ENCODE results near the gene TM9SF2.

The TM9SF2 gene

GRCh38 chr13:99577934-99578917 is 77.0 kb downstream of the TM9SF2 start:
- Mint-ChIP-seq H3K27me3 (ENCODE audit: low read depth) (peaks cover 4% of the 10 kb centered on the region), H3K4me1 (no peaks in the 10 kb centered on the region), H3K27ac (no peak overlapping the region)

DNA sequence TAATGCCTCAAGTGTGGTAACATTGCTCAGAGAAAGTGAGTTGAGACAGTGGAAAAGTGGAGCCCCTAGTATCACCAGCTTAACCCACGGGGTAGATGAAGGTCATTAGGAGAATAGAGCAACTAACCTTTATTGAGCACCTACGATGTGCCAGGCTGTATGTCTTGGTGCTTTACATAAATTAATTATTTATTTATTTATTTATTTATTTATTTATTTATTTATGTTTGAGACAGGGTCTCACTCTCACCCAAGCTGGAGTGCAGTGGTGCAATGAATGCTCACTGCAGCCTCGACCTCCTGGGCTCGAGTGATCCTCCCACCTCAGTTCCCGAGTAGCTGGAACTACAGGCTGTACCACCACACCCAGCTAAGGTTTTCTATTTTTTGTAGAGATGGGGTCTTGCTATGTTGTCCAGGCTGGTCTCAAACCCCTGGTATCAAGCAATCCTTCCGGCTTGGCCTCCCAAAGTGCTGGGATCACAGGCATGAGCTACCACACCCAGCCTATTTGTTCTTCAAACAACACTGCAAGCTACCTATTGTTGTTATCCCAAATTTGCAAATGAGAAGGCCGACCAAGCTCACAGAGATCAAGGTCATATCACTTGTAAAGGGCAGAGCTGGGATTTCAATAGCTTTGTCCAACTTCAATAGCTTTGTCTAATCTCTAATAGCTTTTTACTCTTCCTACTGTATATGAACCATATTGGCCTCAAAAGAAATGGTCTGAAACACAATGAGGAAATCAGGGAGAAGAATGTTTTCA is 79.4 kb downstream of the TM9SF2 start:
- no peak overlapping the region for H3K27ac Mint-ChIP-seq
- H3K27me3 Mint-ChIP-seq (ENCODE audit: low read depth): peaks cover 4% of the 10 kb centered on the region
- TF ChIP-seq, protein P1, sequence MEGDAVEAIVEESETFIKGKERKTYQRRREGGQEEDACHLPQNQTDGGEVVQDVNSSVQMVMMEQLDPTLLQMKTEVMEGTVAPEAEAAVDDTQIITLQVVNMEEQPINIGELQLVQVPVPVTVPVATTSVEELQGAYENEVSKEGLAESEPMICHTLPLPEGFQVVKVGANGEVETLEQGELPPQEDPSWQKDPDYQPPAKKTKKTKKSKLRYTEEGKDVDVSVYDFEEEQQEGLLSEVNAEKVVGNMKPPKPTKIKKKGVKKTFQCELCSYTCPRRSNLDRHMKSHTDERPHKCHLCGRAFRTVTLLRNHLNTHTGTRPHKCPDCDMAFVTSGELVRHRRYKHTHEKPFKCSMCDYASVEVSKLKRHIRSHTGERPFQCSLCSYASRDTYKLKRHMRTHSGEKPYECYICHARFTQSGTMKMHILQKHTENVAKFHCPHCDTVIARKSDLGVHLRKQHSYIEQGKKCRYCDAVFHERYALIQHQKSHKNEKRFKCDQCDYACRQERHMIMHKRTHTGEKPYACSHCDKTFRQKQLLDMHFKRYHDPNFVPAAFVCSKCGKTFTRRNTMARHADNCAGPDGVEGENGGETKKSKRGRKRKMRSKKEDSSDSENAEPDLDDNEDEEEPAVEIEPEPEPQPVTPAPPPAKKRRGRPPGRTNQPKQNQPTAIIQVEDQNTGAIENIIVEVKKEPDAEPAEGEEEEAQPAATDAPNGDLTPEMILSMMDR (IDR thresholded peaks at IDR 0.05; ENCODE audit: unreplicated experiment in 3 of 3): no peak
- no peak overlapping the region for H3K4me3 Mint-ChIP-seq
- H3K36me3 Mint-ChIP-seq (ENCODE audit: low read depth): no peaks in the 10 kb centered on the region
- no peaks in the 10 kb centered on the region for H3K9me3 Mint-ChIP-seq
- H3K4me1 Mint-ChIP-seq: no peaks in the 10 kb centered on the region

More at GRCh38 chr13:99577934-99578917, 77.0 kb downstream of the TM9SF2 start:
- no peaks in the 10 kb centered on the region for H3K36me3 Mint-ChIP-seq (ENCODE audit: low read depth)
- TF ChIP-seq, protein P1 (IDR thresholded peaks at IDR 0.05; ENCODE audit: unreplicated experiment in 3 of 3): peak in 1 of 3 experiments; percentile 30
- H3K9me3 Mint-ChIP-seq: no peaks in the 10 kb centered on the region
- no peak overlapping the region for H3K4me3 Mint-ChIP-seq

GRCh38 chr13:99582511-99582910 is 81.2 kb downstream of the TM9SF2 start:
- H3K4me3 Mint-ChIP-seq: no peak overlapping the region
- no peaks in the 10 kb centered on the region for H3K9me3 Mint-ChIP-seq
- no peaks in the 10 kb centered on the region for H3K36me3 Mint-ChIP-seq (ENCODE audit: low read depth)
- H3K27ac Mint-ChIP-seq: no peak overlapping the region
- peaks cover 4% of the 10 kb centered on the region for H3K27me3 Mint-ChIP-seq (ENCODE audit: low read depth)
- TF ChIP-seq, protein P1 (IDR thresholded peaks at IDR 0.05; ENCODE audit: unreplicated experiment in 3 of 3): no peak
- no peaks in the 10 kb centered on the region for H3K4me1 Mint-ChIP-seq

- no peak overlapping the region for H3K27ac Mint-ChIP-seq
- peaks cover 7% of the 10 kb centered on the region for H3K4me1 Mint-ChIP-seq
- no peak overlapping the region for H3K4me3 Mint-ChIP-seq
- H3K27me3 Mint-ChIP-seq (ENCODE audit: low read depth): peaks cover 4% of the 10 kb centered on the region
- H3K36me3 Mint-ChIP-seq (ENCODE audit: low read depth): no peaks in the 10 kb centered on the region
- TF ChIP-seq, protein P1 (IDR thresholded peaks at IDR 0.05; ENCODE audit: unreplicated experiment in 3 of 3): no peak
- H3K9me3 Mint-ChIP-seq: no peaks in the 10 kb centered on the region
Observed at GRCh38 chr13:99585609-99586008, 84.3 kb downstream of the TM9SF2 start.

- Mint-ChIP-seq H3K4me1 (peaks cover 16% of the 10 kb centered on the region), H3K9me3 (no peaks in the 10 kb centered on the region), H3K4me3 (no peak overlapping the region), H3K36me3 (ENCODE audit: low read depth) (no peaks in the 10 kb centered on the region), H3K27ac (no peak overlapping the region), H3K27me3 (ENCODE audit: low read depth) (peaks cover 4% of the 10 kb centered on the region)
- TF ChIP-seq, protein P1 (IDR thresholded peaks at IDR 0.05; ENCODE audit: unreplicated experiment in 3 of 3): no peak
Observed at GRCh38 chr13:99587021-99587420, 85.7 kb downstream of the TM9SF2 start.
